H9 (cell line): ENCODE measurements around the gene GATA5. TPM values are rescaled to one million over a fixed set of nuclear protein-coding genes. Genes with fewer than 3 reads are reported as not detected.

Experiments used
- DNase-seq: peaks from one replicate; pipeline ENCODE4 v3.0.0-alpha.2; 2017
- H2AFZ ChIP-seq: one replicate; pipeline ENCODE4 v1.6.1; 2013; ENCODE audit warnings: mild to moderate bottlenecking, low read length, control low read depth, moderate library complexity
- H2AK5ac ChIP-seq: 2 replicates; pipeline ENCODE4 v1.6.1; 2013; ENCODE audit warnings: low read length, control low read depth, mixed read lengths; ENCODE audit not compliant: insufficient read length
- H2BK120ac ChIP-seq: one replicate; pipeline ENCODE4 v1.6.1; 2013; ENCODE audit warnings: low read depth, mild to moderate bottlenecking, low read length, control low read depth, inconsistent platforms; ENCODE audit not compliant: poor library complexity, severe bottlenecking
- H2BK12ac ChIP-seq: 2 replicates; pipeline ENCODE4 v1.6.1; 2013; ENCODE audit warnings: low read length, control low read depth, mixed read lengths, low read depth; ENCODE audit not compliant: insufficient read length
- H2BK15ac ChIP-seq: 2 replicates; pipeline ENCODE4 v1.6.1; 2013; ENCODE audit warnings: low read depth, low read length, control low read depth
- H2BK20ac ChIP-seq: one replicate; pipeline ENCODE4 v1.6.1; 2013; ENCODE audit warnings: low read depth, mild to moderate bottlenecking, low read length, control low read depth, inconsistent platforms; ENCODE audit not compliant: poor library complexity, severe bottlenecking
- H2BK5ac ChIP-seq: 2 replicates; pipeline ENCODE4 v1.6.1; 2013; ENCODE audit warnings: low read length, control low read depth, mixed read lengths; ENCODE audit not compliant: insufficient read length
- H3K14ac ChIP-seq: 2 replicates; pipeline ENCODE4 v1.6.1; 2013; ENCODE audit warnings: low read length, control low read depth; ENCODE audit not compliant: insufficient read depth
- H3K18ac ChIP-seq: 2 replicates; pipeline ENCODE4 v1.6.1; 2013; ENCODE audit warnings: low read depth, mild to moderate bottlenecking, mixed read lengths, low read length, control low read depth; ENCODE audit not compliant: insufficient read length
- H3K23ac ChIP-seq: 2 replicates; pipeline ENCODE4 v1.6.1; 2013; ENCODE audit warnings: low read length, control low read depth, mixed read lengths, low read depth; ENCODE audit not compliant: insufficient read length
- H3K23me2 ChIP-seq: 2 replicates; pipeline ENCODE4 v1.6.1; 2013; ENCODE audit warnings: low read depth, mild to moderate bottlenecking, mixed read lengths, low read length, control low read depth; ENCODE audit not compliant: insufficient read length, poor library complexity, severe bottlenecking
- H3K27ac ChIP-seq: 2 replicates; pipeline ENCODE4 v1.5.1; 2013; ENCODE audit warnings: low read length, control low read depth, mixed read lengths, low read depth; ENCODE audit not compliant: insufficient read length
- H3K27me3 ChIP-seq: 2 replicates; pipeline ENCODE4 v1.6.1; 2013; ENCODE audit warnings: low read length, control low read depth, inconsistent platforms; ENCODE audit not compliant: insufficient read depth
- H3K4ac ChIP-seq: 2 replicates; pipeline ENCODE4 v1.6.1; 2013; ENCODE audit warnings: low read depth, mild to moderate bottlenecking, control low read depth, inconsistent platforms, low read length, moderate library complexity
- H3K4me1 ChIP-seq: 2 replicates; pipeline ENCODE4 v1.6.1; 2013; ENCODE audit warnings: low read length, control low read depth, inconsistent platforms; ENCODE audit not compliant: insufficient read depth
- H3K4me2 ChIP-seq: 2 replicates; pipeline ENCODE4 v1.6.1; 2013; ENCODE audit warnings: low read length, control low read depth, mixed read lengths; ENCODE audit not compliant: insufficient read length, insufficient read depth
- H3K56ac ChIP-seq: 2 replicates; pipeline ENCODE4 v1.6.1; 2013; ENCODE audit warnings: low read depth, mild to moderate bottlenecking, mixed read lengths, low read length, control low read depth; ENCODE audit not compliant: insufficient read length
- H3K79me1 ChIP-seq: 2 replicates; pipeline ENCODE4 v1.6.1; 2013; ENCODE audit warnings: low read depth, mild to moderate bottlenecking, moderate library complexity, low read length, control low read depth, inconsistent platforms; ENCODE audit not compliant: insufficient read depth, poor library complexity, severe bottlenecking
- H3K79me2 ChIP-seq: 2 replicates; pipeline ENCODE4 v1.6.1; 2013; ENCODE audit warnings: low read length, control low read depth, inconsistent platforms; ENCODE audit not compliant: insufficient read depth
- H3K9ac ChIP-seq: 2 replicates; pipeline ENCODE4 v1.6.1; 2013; ENCODE audit warnings: low read length, control low read depth, mixed read lengths; ENCODE audit not compliant: insufficient read length; ENCODE audit errors: extremely low read depth
- H3K9me3 ChIP-seq: one replicate; pipeline ENCODE4 v1.6.1; 2013; ENCODE audit warnings: low read depth, low read length, inconsistent platforms; ENCODE audit not compliant: control insufficient read depth
- H3T11ph ChIP-seq: one replicate; pipeline ENCODE4 v1.6.1; 2013; ENCODE audit warnings: mild to moderate bottlenecking, low read length, control low read depth, inconsistent platforms
- H4K20me1 ChIP-seq: one replicate; pipeline ENCODE4 v1.6.1; 2013; ENCODE audit not compliant: control insufficient read depth, insufficient read length, insufficient read depth
- H4K5ac ChIP-seq: 2 replicates; pipeline ENCODE4 v1.6.1; 2013; ENCODE audit warnings: low read depth, mild to moderate bottlenecking, mixed read lengths, low read length, control low read depth; ENCODE audit not compliant: insufficient read length
- H4K8ac ChIP-seq: replicated peaks from 2 replicates; pipeline ENCODE4 v1.6.1; 2013; ENCODE audit warnings: low read length, control low read depth, mixed read lengths, low read depth; ENCODE audit not compliant: insufficient read length
- H4K91ac ChIP-seq: 2 replicates; pipeline ENCODE4 v1.6.1; 2013; ENCODE audit warnings: low read depth, mild to moderate bottlenecking, moderate library complexity, mixed read lengths, low read length, control low read depth; ENCODE audit not compliant: insufficient read length
- H3K27ac Mint-ChIP-seq, 3 experiments: 2 replicates in 2 of 3; 3 replicates in 1 of 3; pipeline ENCODE4 v1.8.0; 2020 to 2021; ENCODE audit warnings: mixed read lengths in 3 of 3, mild to moderate bottlenecking in 1 of 3, moderate library complexity in 1 of 3
- H3K27me3 Mint-ChIP-seq: 2 replicates; pipeline ENCODE4 v1.8.0; 2021; ENCODE audit warnings: low read depth, mild to moderate bottlenecking, moderate library complexity, mixed read lengths
- H3K36me3 Mint-ChIP-seq, 3 experiments: 2 replicates in 2 of 3; 3 replicates in 1 of 3; pipeline ENCODE4 v1.8.0; 2020 to 2021; ENCODE audit warnings: low read depth in 3 of 3, mixed read lengths in 3 of 3; ENCODE audit not compliant: insufficient read depth in 1 of 3
- H3K4me1 Mint-ChIP-seq, 2 experiments: 2 replicates each; pipeline ENCODE4 v1.8.0; 2020; ENCODE audit warnings: mixed read lengths in 2 of 2
- H3K4me3 Mint-ChIP-seq, 2 experiments: 2 replicates in 1 of 2; 3 replicates in 1 of 2; pipeline ENCODE4 v1.8.0; 2020 to 2021; ENCODE audit warnings: mild to moderate bottlenecking in 2 of 2, mixed read lengths in 2 of 2, moderate library complexity in 1 of 2
- H3K9me3 Mint-ChIP-seq, 2 experiments: 2 replicates in 1 of 2; 3 replicates in 1 of 2; pipeline ENCODE4 v1.8.0; 2020; ENCODE audit warnings: mild to moderate bottlenecking in 2 of 2, mixed read lengths in 2 of 2, moderate library complexity in 1 of 2
- CTCF ChIP-seq: fragments of 200-600 bp; sonication (generic); conservative IDR thresholded peaks from 3 replicates; pipeline ENCODE4 v1.8.0; 2021; ENCODE audit warnings: antibody characterized with exemption, mild to moderate bottlenecking
- WGBS: extraction: QIAGEN DNeasy Blood & Tissue Kit; methylation state at CpG from one replicate; pipeline ENCODE4 v1.1.7; 2013; ENCODE audit warnings: missing lambda C conversion rate, low lambda C conversion rate, mixed read lengths; ENCODE audit not compliant: insufficient read length; ENCODE audit errors: extremely low coverage; 5-methylcytosine and 5-hydroxymethylcytosine counted together
- total RNA-seq: library from RNA; stranded (reverse); gene quantifications from 2 replicates; pipeline ENCODE4 v1.2.1, GENCODE V29; 2021

The GATA5 gene
- total RNA-seq, 1 experiment from 2014 or later: 0.24 TPM

- no peaks in the 10 kb centered on the region for H3K9me3 Mint-ChIP-seq
Observed at GRCh38 chr20:62517168-62517567, 41.4 kb upstream of the GATA5 start.

More at GRCh38 chr20:62517168-62517567, 41.4 kb upstream of the GATA5 start:
- H2AK5ac ChIP-seq: no peak overlapping the region
- H3K4ac ChIP-seq: no peak overlapping the region
- no peak overlapping the region for H2BK5ac ChIP-seq
- H3K56ac ChIP-seq: no peak overlapping the region
- Mint-ChIP-seq H3K4me3 (no peak overlapping the region), H3K36me3 (no peaks in the 10 kb centered on the region), H3K27ac (no peak overlapping the region), H3K4me1 (no peaks in the 10 kb centered on the region), H3K27me3 (peaks cover 3% of the 10 kb centered on the region)
- no peak overlapping the region for H2AFZ ChIP-seq
- H3K4me2 ChIP-seq: no peak overlapping the region
- TF ChIP-seq CTCF: no peak
- H2BK20ac ChIP-seq: no peak overlapping the region
- DNase-seq: no peak
- no peak overlapping the region for H3K9ac ChIP-seq
- H2BK12ac ChIP-seq: no peak overlapping the region
- no peak overlapping the region for H3K14ac ChIP-seq
- H3K18ac ChIP-seq: no peak overlapping the region
- no peaks in the 10 kb centered on the region for H3K9me3 ChIP-seq
- no peaks in the 10 kb centered on the region for H3K79me2 ChIP-seq
- H2BK15ac ChIP-seq: no peak overlapping the region
- H4K91ac ChIP-seq: no peak overlapping the region
- H3K79me1 ChIP-seq: no peaks in the 10 kb centered on the region
- H3K23ac ChIP-seq: no peak overlapping the region
- no peak overlapping the region for H3T11ph ChIP-seq
- H3K23me2 ChIP-seq: no peaks in the 10 kb centered on the region
- H3K27me3 ChIP-seq: no peaks in the 10 kb centered on the region
- H4K20me1 ChIP-seq: no peaks in the 10 kb centered on the region
- WGBS: no CpG with 5 or more reads among the region's 18 CpGs
- H3K4me1 ChIP-seq: no peaks in the 10 kb centered on the region
- H3K27ac ChIP-seq: no peak overlapping the region
- H2BK120ac ChIP-seq: no peak overlapping the region
- H4K5ac ChIP-seq: no peak overlapping the region
- H4K8ac ChIP-seq: no peak overlapping the region
